HL-60 (cell line): ENCODE data around the gene FXYD2.
"Not testable (repeated sequence)": the region's sequence is repeated elsewhere in the genome, so short reads cannot be mapped to it uniquely, and the experiment has no call there.

ENCODE experiments used
- DNase-seq, 2 experiments: peaks; one replicate each; pipeline ENCODE4 v3.0.0-alpha.2; 2010 to 2020; ENCODE audit warnings: low read depth in 1 of 2, low spot score in 1 of 2
- H3K27ac ChIP-seq: fragments of 250-450 bp; sonication (Bioruptor Pico); replicated peaks from 2 replicates; pipeline ENCODE4 v1.5.1; 2020; ENCODE audit warnings: mild to moderate bottlenecking, moderate library complexity
- H3K27me3 ChIP-seq: fragments of 250-450 bp; sonication (Bioruptor Pico); 2 replicates; pipeline ENCODE4 v1.5.1; 2021; ENCODE audit warnings: mild to moderate bottlenecking, moderate library complexity; ENCODE audit not compliant: insufficient read depth, poor library complexity, severe bottlenecking
- H3K4me3 ChIP-seq: replicated peaks from 2 replicates; pipeline ENCODE4 v1.5.1; 2011; ENCODE audit warnings: mild to moderate bottlenecking, control low read depth, low read length; ENCODE audit not compliant: insufficient read depth
- GABPA ChIP-seq: IDR thresholded peaks from 2 replicates; pipeline ENCODE4 v1.6.1; 2012; ENCODE audit warnings: low read depth
- POLR2AphosphoS5 ChIP-seq: IDR thresholded peaks from 2 replicates; pipeline ENCODE4 v1.6.1; 2012; ENCODE audit warnings: low read depth
- SPI1 ChIP-seq: IDR thresholded peaks from 2 replicates; pipeline ENCODE4 v1.6.1; 2012; ENCODE audit warnings: low read depth, mild to moderate bottlenecking, borderline replicate concordance
- TF ChIP-seq, protein P1 (sequence below): IDR thresholded peaks from one replicate; pipeline ENCODE4 v1.5.1; 2011; ENCODE audit warnings: low read length, control low read depth, inconsistent platforms; ENCODE audit not compliant: insufficient read depth
- TF ChIP-seq, protein P2 (sequence below): IDR thresholded peaks from 2 replicates; pipeline ENCODE4 v1.6.1; 2012; ENCODE audit warnings: low read depth; ENCODE audit not compliant: insufficient replicate concordance

FXYD2 gene

DNA sequence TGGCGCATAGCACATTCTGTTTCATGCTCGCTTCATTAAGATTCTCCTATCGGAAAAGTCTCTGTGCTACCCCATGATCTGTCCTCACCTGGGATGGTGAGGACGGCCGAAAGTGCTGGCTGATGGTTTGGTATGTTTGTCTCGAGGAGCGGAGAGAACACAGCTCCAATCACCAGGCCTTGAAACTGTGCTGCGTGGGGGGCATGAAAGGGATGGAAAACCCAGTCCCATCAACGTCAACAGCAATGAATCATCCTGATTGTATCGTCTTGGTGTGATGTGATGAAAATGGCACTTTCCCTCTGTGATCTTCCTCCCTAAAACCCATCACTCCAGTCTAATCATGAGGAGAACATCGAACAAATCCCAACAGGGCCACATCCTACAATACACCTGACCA, 43.5 kb upstream of the FXYD2 start:
- no peak for TF ChIP-seq SPI1
- no peak for TF ChIP-seq POLR2AphosphoS5
- TF ChIP-seq, protein P1, sequence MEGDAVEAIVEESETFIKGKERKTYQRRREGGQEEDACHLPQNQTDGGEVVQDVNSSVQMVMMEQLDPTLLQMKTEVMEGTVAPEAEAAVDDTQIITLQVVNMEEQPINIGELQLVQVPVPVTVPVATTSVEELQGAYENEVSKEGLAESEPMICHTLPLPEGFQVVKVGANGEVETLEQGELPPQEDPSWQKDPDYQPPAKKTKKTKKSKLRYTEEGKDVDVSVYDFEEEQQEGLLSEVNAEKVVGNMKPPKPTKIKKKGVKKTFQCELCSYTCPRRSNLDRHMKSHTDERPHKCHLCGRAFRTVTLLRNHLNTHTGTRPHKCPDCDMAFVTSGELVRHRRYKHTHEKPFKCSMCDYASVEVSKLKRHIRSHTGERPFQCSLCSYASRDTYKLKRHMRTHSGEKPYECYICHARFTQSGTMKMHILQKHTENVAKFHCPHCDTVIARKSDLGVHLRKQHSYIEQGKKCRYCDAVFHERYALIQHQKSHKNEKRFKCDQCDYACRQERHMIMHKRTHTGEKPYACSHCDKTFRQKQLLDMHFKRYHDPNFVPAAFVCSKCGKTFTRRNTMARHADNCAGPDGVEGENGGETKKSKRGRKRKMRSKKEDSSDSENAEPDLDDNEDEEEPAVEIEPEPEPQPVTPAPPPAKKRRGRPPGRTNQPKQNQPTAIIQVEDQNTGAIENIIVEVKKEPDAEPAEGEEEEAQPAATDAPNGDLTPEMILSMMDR, result no peak
- TF ChIP-seq, protein P2, sequence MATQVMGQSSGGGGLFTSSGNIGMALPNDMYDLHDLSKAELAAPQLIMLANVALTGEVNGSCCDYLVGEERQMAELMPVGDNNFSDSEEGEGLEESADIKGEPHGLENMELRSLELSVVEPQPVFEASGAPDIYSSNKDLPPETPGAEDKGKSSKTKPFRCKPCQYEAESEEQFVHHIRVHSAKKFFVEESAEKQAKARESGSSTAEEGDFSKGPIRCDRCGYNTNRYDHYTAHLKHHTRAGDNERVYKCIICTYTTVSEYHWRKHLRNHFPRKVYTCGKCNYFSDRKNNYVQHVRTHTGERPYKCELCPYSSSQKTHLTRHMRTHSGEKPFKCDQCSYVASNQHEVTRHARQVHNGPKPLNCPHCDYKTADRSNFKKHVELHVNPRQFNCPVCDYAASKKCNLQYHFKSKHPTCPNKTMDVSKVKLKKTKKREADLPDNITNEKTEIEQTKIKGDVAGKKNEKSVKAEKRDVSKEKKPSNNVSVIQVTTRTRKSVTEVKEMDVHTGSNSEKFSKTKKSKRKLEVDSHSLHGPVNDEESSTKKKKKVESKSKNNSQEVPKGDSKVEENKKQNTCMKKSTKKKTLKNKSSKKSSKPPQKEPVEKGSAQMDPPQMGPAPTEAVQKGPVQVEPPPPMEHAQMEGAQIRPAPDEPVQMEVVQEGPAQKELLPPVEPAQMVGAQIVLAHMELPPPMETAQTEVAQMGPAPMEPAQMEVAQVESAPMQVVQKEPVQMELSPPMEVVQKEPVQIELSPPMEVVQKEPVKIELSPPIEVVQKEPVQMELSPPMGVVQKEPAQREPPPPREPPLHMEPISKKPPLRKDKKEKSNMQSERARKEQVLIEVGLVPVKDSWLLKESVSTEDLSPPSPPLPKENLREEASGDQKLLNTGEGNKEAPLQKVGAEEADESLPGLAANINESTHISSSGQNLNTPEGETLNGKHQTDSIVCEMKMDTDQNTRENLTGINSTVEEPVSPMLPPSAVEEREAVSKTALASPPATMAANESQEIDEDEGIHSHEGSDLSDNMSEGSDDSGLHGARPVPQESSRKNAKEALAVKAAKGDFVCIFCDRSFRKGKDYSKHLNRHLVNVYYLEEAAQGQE, result no peak
- TF ChIP-seq GABPA, result no peak
- H3K27me3 ChIP-seq, result peaks cover 5% of the 10 kb centered on the region
- no peak for DNase-seq
- H3K4me3 ChIP-seq, result no peak overlapping the region
- H3K27ac ChIP-seq, result no peak overlapping the region

DNA sequence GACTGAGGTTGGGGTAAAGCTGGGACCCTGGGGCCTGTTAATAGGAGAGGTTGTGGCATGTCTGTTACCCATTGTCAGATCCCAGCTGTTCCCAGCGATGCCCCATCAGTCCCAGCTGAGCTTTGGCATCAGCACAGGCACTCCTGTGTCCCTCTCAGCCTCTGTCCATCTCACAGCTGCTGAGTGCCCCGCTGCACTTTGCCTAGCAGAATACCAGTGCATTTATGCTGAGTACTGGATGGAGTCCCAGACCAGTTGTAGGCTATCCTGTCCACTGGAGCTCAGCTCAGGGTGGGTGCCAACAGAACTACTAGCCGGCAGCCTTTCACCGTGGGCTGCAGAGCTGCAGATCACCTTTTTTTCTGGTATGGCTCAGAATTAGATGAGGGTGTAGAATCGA, 42.0 kb upstream of the FXYD2 start:
- TF ChIP-seq, protein P2, result no peak
- TF ChIP-seq, protein P1, result no peak
- TF ChIP-seq POLR2AphosphoS5, result no peak
- no peak for TF ChIP-seq SPI1
- no peak for TF ChIP-seq GABPA
- no peak for DNase-seq
- Histone ChIP-seq H3K4me3 (no peak overlapping the region), H3K27ac (no peak overlapping the region), H3K27me3 (no peaks in the 10 kb centered on the region)

DNA sequence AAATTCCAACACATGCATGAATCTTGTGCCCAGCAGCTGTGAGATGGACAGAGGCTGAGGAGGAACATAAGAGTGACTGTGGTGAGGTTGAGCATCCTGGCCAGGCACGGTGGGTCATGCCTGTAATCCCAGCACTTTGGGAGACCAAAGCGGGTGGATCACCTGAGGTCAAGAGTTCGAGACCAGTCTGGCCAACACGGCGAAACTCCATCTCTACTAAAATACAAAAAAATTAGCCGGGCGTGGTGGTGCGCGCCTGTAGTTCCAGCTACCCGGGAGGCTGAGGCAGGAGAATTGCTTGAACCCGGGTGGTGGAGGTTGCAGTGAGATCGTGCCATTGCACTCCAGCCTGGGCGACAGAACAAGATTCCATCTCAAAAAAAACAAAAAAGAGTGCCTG, 41.0 kb upstream of the FXYD2 start:
- not testable (repeated sequence) for H3K4me3 ChIP-seq, H3K27ac ChIP-seq, H3K27me3 ChIP-seq, DNase-seq

DNA sequence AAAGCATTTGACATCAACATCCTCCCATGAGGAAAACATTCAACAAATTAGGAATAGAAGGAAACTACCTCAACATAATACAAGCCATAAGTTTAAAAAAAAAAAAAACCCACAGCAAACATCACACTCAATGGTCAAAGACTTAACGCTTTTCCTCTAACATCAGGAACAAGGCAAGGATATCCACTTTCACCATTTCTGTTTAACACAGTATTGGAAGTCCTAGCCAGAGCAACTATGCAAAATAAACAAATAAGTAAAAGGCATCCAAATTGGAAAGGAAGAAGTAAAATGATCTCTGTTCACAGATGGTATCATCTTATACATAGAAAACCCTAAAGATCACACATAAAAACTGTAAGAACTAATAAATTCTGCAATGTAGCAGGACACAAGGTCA, 38.8 kb upstream of the FXYD2 start:
- Histone ChIP-seq H3K4me3 (no peak overlapping the region), H3K27ac (no peak overlapping the region), H3K27me3 (no peaks in the 10 kb centered on the region)
- no peak for TF ChIP-seq POLR2AphosphoS5
- TF ChIP-seq, protein P1, result no peak
- TF ChIP-seq GABPA, result no peak
- TF ChIP-seq SPI1, result no peak
- TF ChIP-seq, protein P2, result no peak
- no peak for DNase-seq
